DOHH2 (cell line): ENCODE measurements around the gene ONECUT1.

Experiments used
- H3F3A ChIP-seq: fragments of 200-600 bp; sonication (generic), shearing (Covaris generic); 2 replicates; pipeline ENCODE4 v1.6.0; 2016; ENCODE audit warnings: antibody characterized with exemption, mild to moderate bottlenecking; ENCODE audit not compliant: control insufficient read depth, insufficient read depth
- H3K27ac ChIP-seq: fragments of 200-600 bp; sonication (generic); 2 replicates; pipeline ENCODE4 v1.5.1; 2014; ENCODE audit warnings: low read depth, mild to moderate bottlenecking, low read length, moderate library complexity
- H3K27me3 ChIP-seq: fragments of 200-600 bp; sonication (generic); 2 replicates; pipeline ENCODE4 v1.6.1; 2014; ENCODE audit warnings: mild to moderate bottlenecking, low read length, mixed read lengths; ENCODE audit not compliant: control insufficient read depth
- H3K36me3 ChIP-seq: fragments of 200-600 bp; sonication (generic); 2 replicates; pipeline ENCODE4 v1.6.1; 2014; ENCODE audit warnings: mild to moderate bottlenecking, low read length, moderate library complexity, mixed read lengths; ENCODE audit not compliant: control insufficient read depth
- H3K4me1 ChIP-seq: fragments of 200-600 bp; sonication (generic); 2 replicates; pipeline ENCODE4 v1.6.1; 2014; ENCODE audit warnings: mild to moderate bottlenecking, low read length, mixed read lengths; ENCODE audit not compliant: control insufficient read depth
- H3K4me2 ChIP-seq: fragments of 200-600 bp; sonication (generic); 2 replicates; pipeline ENCODE4 v1.6.0; 2014; ENCODE audit warnings: mild to moderate bottlenecking, low read length, moderate library complexity
- H3K4me3 ChIP-seq: fragments of 200-600 bp; sonication (generic); 2 replicates; pipeline ENCODE4 v1.5.1; 2014; ENCODE audit warnings: mild to moderate bottlenecking, low read length, mixed read lengths
- H3K79me2 ChIP-seq: fragments of 200-600 bp; sonication (generic); 2 replicates; pipeline ENCODE4 v1.6.1; 2014; ENCODE audit warnings: mild to moderate bottlenecking, low read length, mixed read lengths; ENCODE audit not compliant: control insufficient read depth
- H3K9me2 ChIP-seq: fragments of 200-600 bp; sonication (generic); replicated peaks from 2 replicates; pipeline ENCODE4 v1.6.1; 2014; ENCODE audit warnings: mild to moderate bottlenecking, low read length, mixed read lengths; ENCODE audit not compliant: control insufficient read depth
- H3K9me3 ChIP-seq: fragments of 200-600 bp; sonication (generic); 2 replicates; pipeline ENCODE4 v1.6.1; 2014; ENCODE audit warnings: antibody characterized with exemption, low read length, mixed read lengths; ENCODE audit not compliant: control insufficient read depth, insufficient read depth
- H4K20me1 ChIP-seq: fragments of 200-600 bp; sonication (generic); 2 replicates; pipeline ENCODE4 v1.6.0; 2014; ENCODE audit warnings: low read depth, mild to moderate bottlenecking, antibody characterized with exemption, low read length, moderate library complexity; ENCODE audit not compliant: control insufficient read depth, insufficient read depth
- EZH2phosphoT487 ChIP-seq: fragments of 200-600 bp; sonication (generic); IDR thresholded peaks from 2 replicates; pipeline ENCODE4 v1.6.1; 2017; ENCODE audit warnings: borderline replicate concordance, mild to moderate bottlenecking, antibody characterized with exemption, low read length, moderate library complexity, mixed read lengths
- TF ChIP-seq, protein P1 (sequence below): fragments of 200-600 bp; sonication (generic); IDR thresholded peaks from one replicate; pipeline ENCODE4 v1.5.1; 2014; ENCODE audit warnings: antibody characterized with exemption, mild to moderate bottlenecking, low read depth, low read length; ENCODE audit not compliant: poor library complexity, severe bottlenecking

Gene ONECUT1

GRCh38 chr15:52783929-52784798 lies 6.0 kb downstream of the ONECUT1 start:
- H3K79me2 ChIP-seq, result no peaks in the 10 kb centered on the region
- no peak overlapping the region for H3K4me3 ChIP-seq
- no peak overlapping the region for H3K27ac ChIP-seq
- no peak overlapping the region for H3K4me2 ChIP-seq
- peaks cover 10% of the 10 kb centered on the region for H3K4me1 ChIP-seq
- no peaks in the 10 kb centered on the region for H3K9me2 ChIP-seq
- no peaks in the 10 kb centered on the region for H3K9me3 ChIP-seq
- no peak for TF ChIP-seq EZH2phosphoT487
- TF ChIP-seq, protein P1, sequence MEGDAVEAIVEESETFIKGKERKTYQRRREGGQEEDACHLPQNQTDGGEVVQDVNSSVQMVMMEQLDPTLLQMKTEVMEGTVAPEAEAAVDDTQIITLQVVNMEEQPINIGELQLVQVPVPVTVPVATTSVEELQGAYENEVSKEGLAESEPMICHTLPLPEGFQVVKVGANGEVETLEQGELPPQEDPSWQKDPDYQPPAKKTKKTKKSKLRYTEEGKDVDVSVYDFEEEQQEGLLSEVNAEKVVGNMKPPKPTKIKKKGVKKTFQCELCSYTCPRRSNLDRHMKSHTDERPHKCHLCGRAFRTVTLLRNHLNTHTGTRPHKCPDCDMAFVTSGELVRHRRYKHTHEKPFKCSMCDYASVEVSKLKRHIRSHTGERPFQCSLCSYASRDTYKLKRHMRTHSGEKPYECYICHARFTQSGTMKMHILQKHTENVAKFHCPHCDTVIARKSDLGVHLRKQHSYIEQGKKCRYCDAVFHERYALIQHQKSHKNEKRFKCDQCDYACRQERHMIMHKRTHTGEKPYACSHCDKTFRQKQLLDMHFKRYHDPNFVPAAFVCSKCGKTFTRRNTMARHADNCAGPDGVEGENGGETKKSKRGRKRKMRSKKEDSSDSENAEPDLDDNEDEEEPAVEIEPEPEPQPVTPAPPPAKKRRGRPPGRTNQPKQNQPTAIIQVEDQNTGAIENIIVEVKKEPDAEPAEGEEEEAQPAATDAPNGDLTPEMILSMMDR, result peak; percentile 75
- H3K36me3 ChIP-seq, result no peaks in the 10 kb centered on the region
- H4K20me1 ChIP-seq, result no peaks in the 10 kb centered on the region
- H3F3A ChIP-seq, result no peaks in the 10 kb centered on the region
- H3K27me3 ChIP-seq, result peaks cover 29% of the 10 kb centered on the region

GRCh38 chr15:52783191-52783829 lies 6.8 kb downstream of the ONECUT1 start:
- TF ChIP-seq, protein P1, result no peak
- no peak for TF ChIP-seq EZH2phosphoT487
- H3K9me3 ChIP-seq, result no peaks in the 10 kb centered on the region
- peaks cover 32% of the 10 kb centered on the region for H3K27me3 ChIP-seq
- no peak overlapping the region for H3K4me3 ChIP-seq
- H3K36me3 ChIP-seq, result no peaks in the 10 kb centered on the region
- H4K20me1 ChIP-seq, result no peaks in the 10 kb centered on the region
- H3K9me2 ChIP-seq, result no peaks in the 10 kb centered on the region
- H3F3A ChIP-seq, result no peaks in the 10 kb centered on the region
- no peaks in the 10 kb centered on the region for H3K79me2 ChIP-seq
- peaks cover 10% of the 10 kb centered on the region for H3K4me1 ChIP-seq
- no peak overlapping the region for H3K27ac ChIP-seq
- no peak overlapping the region for H3K4me2 ChIP-seq

DNA sequence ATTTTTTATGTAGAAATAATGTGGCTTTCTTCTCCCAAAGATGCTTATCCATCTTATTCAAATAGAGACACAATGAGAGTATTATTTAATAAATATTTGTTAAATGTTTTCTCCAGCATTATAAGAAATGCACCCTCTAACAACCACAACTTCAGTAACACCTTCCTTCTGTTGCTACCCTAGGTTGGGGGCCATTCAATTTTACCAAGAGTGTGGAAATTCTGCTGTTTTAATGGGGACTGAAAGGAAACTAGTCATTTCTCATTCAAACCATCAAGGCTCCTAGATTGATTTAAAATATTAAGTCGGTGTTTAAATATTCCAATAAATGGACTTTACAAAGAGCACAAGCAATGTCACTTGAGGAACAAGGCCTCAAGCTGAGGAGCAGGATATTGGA lies 7.6 kb downstream of the ONECUT1 start:
- Histone ChIP-seq H4K20me1 (no peaks in the 10 kb centered on the region), H3K4me1 (peaks cover 10% of the 10 kb centered on the region), H3K27me3 (peaks cover 38% of the 10 kb centered on the region), H3K9me2 (no peaks in the 10 kb centered on the region), H3K4me3 (no peak overlapping the region), H3K9me3 (no peaks in the 10 kb centered on the region), H3K4me2 (no peak overlapping the region), H3K79me2 (no peaks in the 10 kb centered on the region), H3K27ac (no peak overlapping the region), H3K36me3 (no peaks in the 10 kb centered on the region), H3F3A (no peaks in the 10 kb centered on the region)
- TF ChIP-seq EZH2phosphoT487, result no peak
- TF ChIP-seq, protein P1, result no peak
